CD1c-positive myeloid dendritic cell (primary cell): ENCODE measurements around the gene SYT14.
"Not testable (repeated sequence)": the region's sequence is repeated elsewhere in the genome, so short reads cannot be mapped to it uniquely, and the experiment has no call there.

Experiments
- DNase-seq: peaks from one replicate; pipeline ENCODE4 v3.0.0-alpha.2; 2016; ENCODE audit errors: extremely low spot score

The SYT14 gene

DNA sequence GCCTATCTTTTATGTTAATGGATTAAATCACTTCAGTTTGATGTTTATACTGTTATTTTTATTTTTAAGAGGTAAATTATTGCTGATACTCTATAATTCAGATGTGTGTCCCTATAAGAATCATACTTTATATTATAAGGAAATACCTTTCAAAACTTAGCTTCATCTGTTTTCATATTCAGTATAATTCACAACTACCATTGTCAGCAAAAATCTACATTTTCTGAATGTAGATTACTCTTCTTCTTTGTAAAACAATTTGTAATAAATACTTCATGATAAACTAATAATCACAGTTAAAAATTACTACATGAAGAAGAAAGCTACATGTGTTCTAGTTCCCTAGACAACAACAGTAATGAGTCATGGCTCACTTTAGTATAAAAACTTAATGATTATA, 179.2 kb downstream of the SYT14 start:
- DNase-seq = no peak

DNA sequence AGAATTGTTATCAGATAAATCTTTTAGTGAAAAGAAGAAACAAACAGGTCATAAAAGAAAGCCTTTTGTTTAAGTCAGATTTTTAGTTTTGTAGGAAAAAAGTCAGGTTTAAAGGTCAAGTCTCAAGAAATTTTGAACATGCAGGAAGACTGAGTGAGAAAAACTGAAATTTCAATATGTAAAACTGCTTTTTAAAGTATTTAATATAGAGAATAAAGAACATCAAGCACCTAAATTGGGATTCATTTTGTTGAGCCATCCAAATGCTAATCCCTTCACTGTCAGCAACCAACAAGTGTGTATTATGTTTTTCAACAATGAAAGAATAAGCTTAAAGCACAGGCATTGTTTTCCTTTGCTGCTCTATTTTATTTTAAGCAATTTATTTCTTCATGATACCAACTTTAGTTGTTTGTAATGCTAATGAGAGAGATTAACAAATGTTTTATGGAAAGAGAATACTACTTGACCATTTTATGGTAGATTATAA, 179.7 kb downstream of the SYT14 start:
- DNase-seq = no peak

DNA sequence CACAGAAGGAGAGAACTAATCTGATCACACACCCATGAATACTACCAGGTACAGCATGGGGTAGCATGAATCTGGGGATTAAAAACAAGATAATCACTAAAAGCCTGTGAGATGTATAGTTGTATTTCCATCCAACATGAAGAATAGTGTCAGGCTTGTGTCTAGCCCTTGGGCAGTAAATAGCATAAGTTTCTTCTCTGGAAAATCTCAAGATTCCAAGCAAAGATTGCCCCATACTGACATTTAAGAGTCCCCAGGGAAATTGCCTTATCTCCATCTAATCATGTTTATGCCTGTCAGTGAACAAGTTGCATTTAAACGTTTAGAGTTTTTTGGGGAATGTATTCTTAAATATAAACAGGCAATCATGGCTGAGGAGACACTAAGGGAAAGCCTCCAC, 185.4 kb downstream of the SYT14 start:
- no peak for DNase-seq

DNA sequence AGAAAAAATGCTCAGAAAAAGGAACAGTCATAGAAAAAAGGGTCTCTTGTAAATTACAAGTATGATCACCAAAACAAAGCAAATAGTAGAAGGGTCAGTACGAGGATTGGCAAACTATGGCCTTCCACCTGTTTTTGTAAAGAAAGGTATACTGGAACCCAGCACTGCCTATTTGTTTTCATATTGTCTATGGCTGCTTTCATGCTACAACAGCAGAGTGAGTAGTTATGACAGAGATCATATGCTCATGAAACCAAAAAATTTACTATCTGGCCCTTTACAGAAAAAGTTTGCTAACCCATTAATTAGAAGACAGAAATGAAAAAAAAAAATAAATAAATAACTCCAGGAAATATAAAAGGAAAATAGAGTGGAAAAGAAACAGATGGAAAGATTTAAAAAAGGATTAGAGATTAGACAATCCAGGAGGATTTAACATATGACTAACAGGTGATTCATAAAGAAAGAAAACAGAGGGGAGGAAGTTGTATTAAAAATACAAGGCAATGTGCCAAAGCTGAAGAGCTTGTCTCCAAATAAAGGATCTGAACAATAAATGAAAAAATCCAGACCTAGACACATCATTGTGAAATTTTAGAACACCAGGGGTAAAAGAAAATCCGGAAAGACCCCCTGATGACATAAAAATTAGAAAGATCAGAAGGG, 186.0 kb downstream of the SYT14 start:
- DNase-seq = no peak

DNA sequence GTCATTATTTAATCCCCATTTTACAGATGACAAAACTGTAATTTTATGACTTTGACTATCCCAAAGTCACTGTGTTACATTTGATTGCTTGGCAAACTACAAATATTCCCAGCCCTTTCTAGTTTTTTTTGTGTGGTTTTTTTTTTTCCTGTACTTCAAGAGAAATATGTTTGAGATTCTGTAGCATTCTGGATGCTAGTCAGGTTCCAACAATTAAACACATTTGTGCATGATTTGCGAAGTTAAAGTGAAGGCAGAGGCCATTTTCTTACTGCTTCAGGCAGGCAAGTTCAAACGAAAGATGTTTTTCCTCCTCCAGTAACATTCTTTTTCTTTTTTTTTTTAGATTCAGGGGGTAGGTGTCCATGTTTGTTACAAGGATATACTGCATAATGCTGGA, 186.7 kb downstream of the SYT14 start:
- no peak for DNase-seq

DNA sequence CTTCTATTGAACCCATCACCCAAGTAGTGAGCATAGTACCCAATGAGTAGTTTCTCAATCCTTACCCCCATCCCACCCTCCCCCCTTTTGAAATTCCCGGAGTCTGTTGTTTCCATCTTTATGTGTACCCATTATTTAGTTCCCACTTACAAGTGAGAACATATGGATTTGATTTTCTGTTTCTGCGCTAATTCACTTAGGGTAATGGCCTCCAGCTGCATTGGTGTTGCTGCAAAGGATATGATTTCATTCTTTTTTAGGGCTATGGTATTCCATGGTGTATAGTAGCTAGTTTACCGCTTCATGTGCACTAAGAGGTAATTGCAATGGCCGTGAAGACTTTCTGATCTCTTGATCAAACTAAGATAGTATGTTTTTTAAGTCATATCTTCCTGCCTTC, 187.1 kb downstream of the SYT14 start:
- DNase-seq = no peak

DNA sequence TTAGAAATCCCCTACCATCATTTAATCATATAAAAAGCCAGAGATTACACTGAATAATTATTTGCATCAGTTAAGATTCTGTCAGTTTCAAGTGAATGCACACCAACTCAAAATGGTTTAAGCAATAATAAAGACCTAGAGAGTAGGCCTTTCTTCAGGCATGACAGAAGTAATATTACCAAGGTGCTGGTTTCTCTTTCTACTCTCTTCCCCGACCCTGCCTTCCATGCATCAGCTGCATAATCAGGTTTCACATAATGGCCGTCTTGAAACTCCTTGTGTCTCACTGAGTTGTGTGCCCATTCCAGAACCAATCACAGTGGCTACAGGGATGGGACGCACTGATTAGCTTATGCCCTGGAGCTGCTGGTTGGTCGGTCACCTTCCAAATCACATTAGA, 191.1 kb downstream of the SYT14 start:
- DNase-seq = no peak

DNA sequence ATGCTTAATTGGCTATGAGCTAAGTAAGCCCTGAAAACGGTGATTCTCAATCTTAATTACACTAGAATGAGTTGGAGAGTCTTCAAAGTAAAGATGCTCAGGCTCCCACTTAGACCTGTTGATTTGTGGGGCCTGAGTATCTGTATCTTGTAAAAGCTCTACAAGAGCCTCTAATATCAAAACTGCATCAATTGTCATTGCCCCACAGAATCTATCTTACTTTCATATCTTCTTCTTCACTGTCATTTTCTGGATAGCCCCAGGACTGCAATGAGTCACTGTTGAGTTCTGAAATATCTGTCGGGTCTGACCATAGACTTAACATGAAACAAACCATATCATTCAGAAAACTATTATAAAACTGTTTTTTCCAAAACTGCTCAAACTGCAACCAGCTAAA, 191.7 kb downstream of the SYT14 start:
- no peak for DNase-seq

DNA sequence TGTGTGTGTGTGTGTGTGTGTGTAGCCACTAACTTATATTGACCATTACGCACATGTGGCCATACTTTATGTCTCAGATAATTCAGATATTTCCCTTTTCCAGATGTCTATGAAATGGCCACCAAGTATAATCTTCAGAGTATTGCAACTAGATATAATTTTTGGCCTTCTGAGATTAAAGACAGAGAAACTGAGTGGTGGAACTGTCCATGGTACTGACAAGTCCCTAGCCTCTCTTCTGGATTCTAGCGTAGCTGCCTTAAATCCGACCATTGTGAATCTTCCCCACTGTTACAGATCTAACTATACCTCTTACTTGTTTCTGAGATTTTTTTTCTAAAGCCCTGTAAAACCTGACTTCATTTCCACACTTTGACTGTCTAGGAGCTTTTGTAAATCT, 194.6 kb downstream of the SYT14 start:
- DNase-seq = no peak

DNA sequence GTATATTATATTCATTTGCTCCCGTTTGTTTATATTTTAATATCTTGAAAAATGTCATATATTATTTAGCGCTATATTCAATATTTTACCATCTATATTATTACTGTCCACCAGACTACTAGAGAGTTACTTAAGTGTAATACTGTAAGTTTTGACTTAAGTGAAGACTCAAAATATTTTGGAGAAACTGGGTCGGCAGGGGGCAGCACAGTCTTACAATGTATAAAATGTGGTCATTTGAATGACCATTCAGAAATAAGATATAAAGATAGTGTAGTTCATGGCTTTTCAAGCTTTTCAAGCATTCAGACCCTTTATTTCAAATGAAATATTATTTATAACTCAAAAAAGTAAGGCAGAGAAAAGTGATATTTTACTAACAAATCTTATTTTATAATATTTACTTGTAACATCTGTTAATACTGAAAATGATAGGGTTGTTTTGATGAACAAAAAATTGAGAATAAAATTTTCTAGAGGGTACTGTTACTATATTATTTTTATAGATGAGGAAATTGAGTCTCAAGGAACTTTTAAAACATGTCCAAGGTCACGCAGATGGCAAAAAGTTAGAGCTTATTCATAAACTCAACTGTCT, 205.5 kb downstream of the SYT14 start:
- peak; percentile 72 for DNase-seq

DNA sequence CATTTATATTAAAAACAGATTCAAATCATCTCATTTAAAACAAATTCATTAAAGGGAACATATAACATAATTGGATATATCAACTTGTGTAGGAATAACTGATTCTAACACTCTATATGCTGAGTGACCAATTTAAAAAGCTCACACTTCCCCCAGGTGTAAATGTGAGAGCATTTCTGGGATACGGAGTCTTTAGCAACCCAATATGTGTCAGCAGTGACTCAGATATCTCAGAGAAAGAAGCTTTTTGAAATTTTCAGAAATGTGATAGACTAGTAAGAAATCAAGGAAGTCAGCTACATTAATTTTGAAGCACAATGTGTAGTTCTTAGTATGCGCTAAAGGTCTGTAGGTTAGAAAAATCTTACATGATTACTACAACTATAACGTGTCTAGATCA, 206.7 kb downstream of the SYT14 start:
- no peak for DNase-seq

DNA sequence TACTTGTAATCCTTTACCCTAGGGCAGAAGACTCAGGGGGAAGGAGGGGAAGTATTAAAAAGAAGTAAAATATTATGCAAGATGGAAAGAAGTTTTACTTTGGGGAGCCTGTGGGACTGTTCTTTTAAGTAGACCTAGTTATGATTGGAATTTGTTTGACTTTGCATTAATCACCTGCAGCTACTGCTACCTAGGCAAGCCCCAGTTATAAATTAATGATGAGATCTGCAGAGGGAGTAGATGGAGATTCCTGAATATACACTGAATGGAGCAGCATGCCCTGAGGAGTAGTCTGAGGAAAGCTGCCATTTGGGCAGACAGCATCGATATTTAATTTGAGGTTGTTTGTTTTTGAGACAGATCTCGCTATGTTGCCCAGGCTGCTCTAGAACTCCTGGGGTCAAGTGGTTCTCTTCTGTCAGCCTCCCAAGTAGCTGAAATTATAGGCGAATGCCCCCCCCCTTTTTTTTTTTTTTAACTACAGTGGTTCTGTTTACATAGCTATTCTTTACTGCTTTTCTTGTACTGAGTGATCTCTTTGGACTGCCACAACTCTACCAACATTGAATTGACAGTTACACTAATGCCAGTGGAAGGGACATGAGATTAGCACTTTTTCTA, 213.1 kb downstream of the SYT14 start:
- no peak for DNase-seq

DNA sequence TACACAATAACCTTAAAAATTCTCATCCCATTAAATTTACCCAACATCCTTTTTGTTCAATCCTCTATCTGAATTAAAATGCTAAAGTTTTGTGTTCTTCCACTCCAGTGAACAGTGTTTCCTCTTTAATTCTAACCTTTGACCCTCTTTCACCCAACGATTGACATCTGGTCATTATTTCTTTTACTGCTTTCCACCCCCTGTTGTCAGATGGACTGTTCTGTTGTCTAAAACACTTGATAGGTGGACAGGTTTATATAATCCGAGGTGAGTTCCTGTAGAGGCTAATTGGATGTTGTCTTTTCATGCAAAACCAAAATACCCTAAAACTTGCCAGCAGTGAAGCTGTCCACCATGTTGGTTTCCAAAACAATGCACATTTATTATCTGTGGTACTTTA, 221.2 kb downstream of the SYT14 start:
- no peak for DNase-seq

DNA sequence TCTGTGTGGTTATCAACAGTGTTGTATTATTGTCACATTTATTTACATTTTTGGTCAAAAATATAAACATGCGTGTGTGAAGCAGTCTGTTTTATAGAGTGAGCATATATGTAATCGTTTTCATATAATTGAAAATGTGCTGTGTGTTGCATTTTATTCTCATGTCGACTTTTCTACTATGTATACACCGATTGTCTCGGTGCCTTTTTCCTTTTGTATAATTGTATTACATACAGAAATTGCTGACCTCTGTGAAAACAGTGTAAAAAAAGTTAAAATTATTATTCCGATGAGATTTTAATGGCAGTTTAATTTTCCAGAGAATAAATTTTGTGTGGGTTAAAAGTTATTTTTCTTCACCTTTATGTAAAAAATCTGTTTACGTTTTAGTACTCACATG, 232.2 kb downstream of the SYT14 start:
- no peak for DNase-seq

DNA sequence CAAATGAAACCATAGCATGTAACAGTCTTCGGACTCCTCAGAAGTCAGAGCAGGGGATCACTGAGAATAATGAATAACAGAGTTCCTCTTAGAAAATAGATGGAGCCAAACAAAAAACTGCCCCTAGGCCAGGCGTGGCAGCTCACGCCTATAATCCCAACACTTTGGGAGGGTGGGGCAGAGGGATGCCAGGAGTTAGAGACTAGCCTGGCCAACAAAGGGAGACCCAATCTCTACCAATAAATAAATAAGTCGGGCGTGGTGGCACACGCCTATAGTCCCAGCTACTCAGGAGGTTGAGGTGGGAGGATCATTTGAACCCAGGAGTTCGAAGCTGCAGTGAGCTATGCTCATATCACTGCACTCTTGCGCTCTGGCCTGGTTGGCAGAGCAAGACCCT, 236.1 kb downstream of the SYT14 start:
- no peak for DNase-seq

DNA sequence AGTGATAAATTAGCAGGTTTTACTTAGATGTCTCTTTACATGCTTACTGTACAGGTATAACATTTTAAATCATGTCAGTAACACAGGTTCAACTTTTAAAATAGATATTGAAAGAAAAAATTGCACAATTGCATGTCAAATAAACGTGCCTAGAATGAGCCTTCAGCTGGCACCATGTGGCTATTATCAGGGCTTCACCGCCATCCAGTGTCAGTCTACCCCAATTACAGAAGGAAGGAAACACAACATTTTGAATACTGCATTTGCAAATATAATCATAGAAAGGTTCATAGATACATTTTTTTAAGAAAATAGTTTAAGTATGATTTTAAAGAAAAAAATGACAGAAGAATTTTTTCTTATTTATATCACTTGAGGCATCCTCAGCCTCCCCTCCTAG, 247.0 kb downstream of the SYT14 start:
- no peak for DNase-seq

DNA sequence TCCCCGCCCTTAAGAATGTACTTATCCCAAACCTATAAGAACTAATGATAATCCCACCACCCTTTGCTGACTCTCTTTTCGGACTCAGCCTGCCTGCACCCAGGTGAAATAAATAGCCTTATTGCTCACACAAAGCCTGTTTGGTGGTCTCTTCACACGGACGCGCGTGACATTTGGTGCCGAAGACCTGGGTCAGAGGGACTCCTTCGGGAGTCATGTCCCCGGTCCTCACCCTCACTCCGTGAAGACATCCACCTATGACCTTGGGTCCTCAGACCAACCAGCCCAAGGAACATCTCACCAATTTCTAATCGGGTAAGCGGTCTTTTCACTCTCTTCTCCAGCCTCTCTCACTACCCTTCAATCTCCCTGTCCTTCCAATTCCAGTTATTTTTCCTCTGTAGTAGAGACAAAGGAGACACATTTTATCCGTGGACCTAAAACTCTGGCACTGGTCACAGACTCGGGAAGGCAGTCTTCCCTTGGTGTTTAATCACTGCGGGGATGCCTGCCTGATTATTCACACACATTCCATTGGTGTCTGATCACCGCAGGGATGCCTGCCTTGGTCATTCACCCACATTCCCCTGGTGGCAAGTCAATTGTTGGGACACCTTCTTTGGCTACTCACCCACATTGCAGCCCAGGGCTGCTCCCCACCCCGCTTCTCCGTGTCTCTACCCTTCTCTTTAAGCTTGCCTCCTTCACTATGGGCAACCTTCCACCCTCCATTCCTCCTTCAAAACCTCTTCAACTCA, 250.0 kb downstream of the SYT14 start:
- not testable (repeated sequence) for DNase-seq

DNA sequence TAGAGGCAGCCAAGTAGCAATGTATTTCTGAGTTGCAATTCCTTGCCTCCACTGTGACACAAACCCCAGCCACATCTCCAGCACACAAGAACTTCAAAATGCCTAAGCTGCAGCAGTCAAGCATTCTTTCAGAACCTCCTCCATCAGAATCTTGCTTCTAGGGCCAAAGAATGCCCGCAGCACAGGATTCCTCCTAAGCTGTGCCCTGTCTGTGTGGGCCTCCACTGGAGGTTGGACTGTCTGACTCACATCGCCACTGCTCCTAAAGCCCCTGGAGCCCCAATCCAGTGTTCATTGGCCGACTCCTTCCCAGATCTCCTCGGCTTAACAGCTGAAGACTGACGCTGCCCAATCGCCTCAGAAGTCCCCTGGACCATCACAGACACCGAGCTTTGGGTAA, 251.4 kb downstream of the SYT14 start:
- no peak for DNase-seq

DNA sequence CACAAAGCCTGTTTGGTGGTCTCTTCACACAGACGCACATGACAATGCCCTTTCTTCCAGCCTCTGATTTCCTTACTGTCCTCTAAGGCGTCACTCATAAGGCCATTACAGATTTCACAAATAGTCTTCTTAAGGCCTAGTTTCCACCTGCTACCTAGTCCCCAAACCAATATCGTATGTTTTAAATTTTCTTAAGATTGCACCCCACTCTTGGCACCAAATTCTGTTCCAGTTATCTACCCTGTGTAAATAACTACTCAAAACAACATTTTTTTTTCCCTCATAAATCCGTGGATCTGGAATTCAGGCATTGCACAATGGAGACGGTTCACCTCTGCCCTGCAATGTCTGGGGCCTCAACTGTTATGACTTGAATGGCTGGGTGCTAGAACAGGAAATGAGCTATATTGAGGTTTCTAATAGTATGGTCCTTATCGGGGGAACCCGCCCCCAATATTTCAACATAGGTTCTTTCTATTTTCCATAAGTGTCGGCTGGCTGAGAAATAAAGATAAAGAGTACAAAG, 257.7 kb downstream of the SYT14 start:
- DNase-seq = no peak

DNA sequence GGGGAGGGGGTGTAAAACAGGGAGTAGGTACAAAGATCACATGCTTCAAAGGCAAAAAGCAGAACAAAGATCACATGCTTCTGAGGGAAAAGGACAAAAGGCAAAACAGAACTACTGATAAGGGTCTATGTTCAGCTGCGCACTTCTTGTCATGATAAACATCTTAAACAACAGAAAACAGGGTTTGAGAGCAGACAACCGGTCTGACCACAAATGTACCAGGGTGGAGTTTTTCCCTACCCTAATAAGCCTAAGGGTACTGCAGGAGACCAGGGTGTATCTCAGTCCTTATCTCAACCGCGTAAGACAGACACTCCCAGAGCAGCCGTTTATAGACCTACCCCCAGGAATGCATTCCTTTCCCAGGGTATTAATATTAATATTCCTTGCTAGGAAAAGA, 258.2 kb downstream of the SYT14 start:
- DNase-seq = not testable (repeated sequence)

DNA sequence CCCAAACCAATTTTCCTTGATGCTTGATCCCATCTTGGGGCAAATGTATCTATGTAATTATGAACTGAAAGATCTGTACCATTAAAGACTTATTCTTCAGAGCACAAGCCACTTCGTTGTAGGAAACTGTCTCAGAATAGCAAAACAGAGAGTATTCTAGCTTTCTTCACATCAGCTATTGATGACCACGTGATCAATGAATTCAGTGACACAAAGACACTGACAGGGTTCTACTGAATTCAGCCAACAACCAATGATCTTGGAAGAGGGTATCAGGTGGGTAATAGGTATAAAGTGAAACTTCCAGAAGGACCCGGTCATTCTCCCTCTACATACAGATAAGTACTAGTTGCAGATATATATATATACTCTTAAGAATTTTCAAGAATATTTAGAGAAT, 260.8 kb downstream of the SYT14 start:
- DNase-seq = no peak

DNA sequence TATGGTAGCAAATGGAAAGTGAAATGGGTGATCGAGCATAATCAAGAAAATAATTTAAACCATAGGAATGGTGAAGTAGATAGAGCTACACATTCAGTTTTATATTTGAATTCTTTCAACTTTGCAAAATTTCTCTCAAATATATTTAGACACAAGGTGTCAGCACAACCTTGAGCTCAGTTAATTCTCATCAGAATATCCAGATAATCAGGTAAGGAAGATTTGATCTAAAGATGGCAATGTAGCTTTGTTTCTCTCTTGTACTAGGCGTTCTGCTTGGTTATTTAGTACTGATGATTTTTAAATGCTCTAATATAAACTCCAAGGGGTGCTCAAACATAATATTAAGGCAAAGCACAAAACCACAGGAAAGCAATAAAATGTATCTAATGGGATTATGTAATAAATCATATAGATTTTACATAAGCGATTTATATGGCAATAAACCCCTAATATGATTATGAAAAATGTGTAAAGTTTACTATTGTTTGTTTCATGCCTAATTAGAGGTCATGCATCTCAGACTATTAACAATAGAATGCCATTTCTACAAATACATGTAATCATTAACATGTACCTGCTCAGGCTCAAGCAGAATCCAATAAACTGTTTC, 262.2 kb downstream of the SYT14 start:
- no peak for DNase-seq
